MM.1S (cell line): ENCODE results near the gene TMEM117.
"Not testable (repeated sequence)": the region's sequence is repeated elsewhere in the genome, so short reads cannot be mapped to it uniquely, and the experiment has no call there.

Source experiments
- CTCF ChIP-seq: fragments of 300-600 bp; sonication (generic); IDR thresholded peaks from 2 replicates; pipeline ENCODE4 v1.5.1; 2016; ENCODE audit warnings: antibody characterized with exemption, low read length, mixed read lengths
- EZH2phosphoT487 ChIP-seq: fragments of 300-600 bp; sonication (generic); IDR thresholded peaks from 2 replicates; pipeline ENCODE4 v1.6.1; 2018; ENCODE audit warnings: antibody characterized with exemption, low read length

DNA sequence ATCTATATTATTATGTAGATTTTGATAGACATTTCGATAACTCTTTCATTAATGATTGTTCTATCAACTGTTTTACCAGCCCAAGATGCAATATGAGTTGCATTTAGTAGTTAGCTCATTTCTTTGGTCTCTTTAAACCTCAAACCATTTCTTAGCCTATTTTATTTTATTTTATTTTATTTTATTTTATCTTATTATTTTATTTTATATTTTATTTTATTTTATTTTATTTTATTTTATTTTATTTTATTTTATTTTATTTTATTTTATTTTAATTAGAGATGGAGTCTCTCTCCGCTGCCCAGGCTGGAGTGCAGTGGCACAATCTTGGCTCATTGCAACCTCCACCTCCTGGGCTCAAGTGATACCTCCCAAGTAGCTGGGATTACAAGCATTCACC lies 191.0 kb downstream of the TMEM117 start:
- TF ChIP-seq CTCF, EZH2phosphoT487: not testable (repeated sequence)
